RWPE2 (cell line): ENCODE measurements around the gene PABPC1L.

Experiments used
- ATAC-seq: fragments of 200-7000 bp; cut with Tn5 transposase; 3 replicates; pipeline ENCODE4 v1.9.1; 2021; ENCODE audit warnings: low read depth
- DNase-seq: peaks from one replicate; pipeline ENCODE4 v3.0.0-alpha.2; 2020; ENCODE audit warnings: low spot score
- H3K27ac ChIP-seq: fragments of 450-650 bp; 2 replicates; pipeline ENCODE4 v1.5.1; 2017; ENCODE audit warnings: mild to moderate bottlenecking; ENCODE audit not compliant: poor library complexity, severe bottlenecking
- H3K27me3 ChIP-seq: fragments of 250-450 bp; sonication (Bioruptor Pico); 2 replicates; pipeline ENCODE4 v1.5.1; 2021; ENCODE audit warnings: mild to moderate bottlenecking, moderate library complexity; ENCODE audit not compliant: insufficient read depth, poor library complexity, severe bottlenecking
- H3K36me3 ChIP-seq: fragments of 250-450 bp; sonication (Bioruptor Pico); 2 replicates; pipeline ENCODE4 v1.5.1; 2020; ENCODE audit warnings: low read depth, mild to moderate bottlenecking, moderate library complexity
- H3K4me1 ChIP-seq: fragments of 250-450 bp; sonication (Bioruptor Pico); 2 replicates; pipeline ENCODE4 v1.5.1; 2021; ENCODE audit warnings: mild to moderate bottlenecking, moderate library complexity; ENCODE audit not compliant: insufficient read depth, poor library complexity, severe bottlenecking
- H3K4me3 ChIP-seq: fragments of 250-450 bp; sonication (Bioruptor Pico); 2 replicates; pipeline ENCODE4 v1.5.1; 2021; ENCODE audit warnings: mild to moderate bottlenecking, moderate library complexity; ENCODE audit not compliant: severe bottlenecking
- H3K9me3 ChIP-seq: fragments of 250-450 bp; sonication (Bioruptor Pico); 2 replicates; pipeline ENCODE4 v1.5.1; 2021; ENCODE audit warnings: mild to moderate bottlenecking, moderate library complexity; ENCODE audit not compliant: severe bottlenecking
- CTCF ChIP-seq: fragments of 450-650 bp; IDR thresholded peaks from one replicate; pipeline ENCODE4 v1.5.1; 2017; ENCODE audit warnings: mild to moderate bottlenecking, moderate library complexity; ENCODE audit not compliant: poor library complexity, severe bottlenecking

The PABPC1L gene

GRCh38 chr20:44928595-44928994 lies 18.7 kb downstream of the PABPC1L start:
- Histone ChIP-seq H3K4me1 (peaks cover 4% of the 10 kb centered on the region), H3K9me3 (no peaks in the 10 kb centered on the region), H3K27me3 (no peaks in the 10 kb centered on the region), H3K4me3 (no peak overlapping the region), H3K27ac (no peak overlapping the region), H3K36me3 (peaks cover 76% of the 10 kb centered on the region)
- peak; percentile 21 for DNase-seq
- TF ChIP-seq CTCF, result no peak
- ATAC-seq, result no peak

- no peak overlapping the region for H3K27ac ChIP-seq
- H3K27me3 ChIP-seq, result no peaks in the 10 kb centered on the region
- no peak overlapping the region for H3K4me3 ChIP-seq
- H3K4me1 ChIP-seq, result no peaks in the 10 kb centered on the region
- no peaks in the 10 kb centered on the region for H3K9me3 ChIP-seq
- no peak for TF ChIP-seq CTCF
- H3K36me3 ChIP-seq, result peaks cover 75% of the 10 kb centered on the region
- no peak for ATAC-seq
- DNase-seq, result no peak
Measured at GRCh38 chr20:44930517-44931168, 20.8 kb downstream of the PABPC1L start.

DNA sequence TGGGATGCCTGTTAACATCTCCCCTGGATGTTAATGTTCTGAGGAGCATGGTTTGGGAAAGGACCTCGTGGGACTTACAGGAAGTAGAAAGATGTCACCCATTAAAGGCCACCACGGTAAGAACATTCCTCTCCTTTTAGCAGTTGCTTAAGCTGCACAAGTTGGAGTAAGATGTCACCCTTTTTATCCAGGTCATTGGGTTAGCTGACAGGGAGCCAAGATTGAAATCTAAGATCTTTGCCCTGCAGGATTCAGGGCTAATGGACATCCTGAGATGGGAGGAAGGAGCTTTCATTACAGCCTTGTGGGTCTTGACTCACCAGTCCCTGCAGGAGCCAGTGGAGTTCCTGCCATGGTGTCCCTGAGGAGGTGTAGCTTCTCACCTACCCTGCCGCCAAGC lies 22.1 kb downstream of the PABPC1L start:
- no peaks in the 10 kb centered on the region for H3K27me3 ChIP-seq
- TF ChIP-seq CTCF, result no peak
- H3K27ac ChIP-seq, result no peak overlapping the region
- H3K9me3 ChIP-seq, result no peaks in the 10 kb centered on the region
- DNase-seq, result no peak
- no peaks in the 10 kb centered on the region for H3K4me1 ChIP-seq
- H3K36me3 ChIP-seq, result peaks cover 75% of the 10 kb centered on the region
- ATAC-seq, result no peak; the same call in 2 of the 3 replicates
- no peak overlapping the region for H3K4me3 ChIP-seq

- TF ChIP-seq CTCF, result no peak
- no peaks in the 10 kb centered on the region for H3K27me3 ChIP-seq
- no peak for DNase-seq
- no peaks in the 10 kb centered on the region for H3K9me3 ChIP-seq
- no peaks in the 10 kb centered on the region for H3K4me1 ChIP-seq
- H3K36me3 ChIP-seq, result peaks cover 77% of the 10 kb centered on the region
- no peak overlapping the region for H3K27ac ChIP-seq
- H3K4me3 ChIP-seq, result no peak overlapping the region
- ATAC-seq, result no peak
Measured at GRCh38 chr20:44932916-44933315, 23.1 kb downstream of the PABPC1L start.

DNA sequence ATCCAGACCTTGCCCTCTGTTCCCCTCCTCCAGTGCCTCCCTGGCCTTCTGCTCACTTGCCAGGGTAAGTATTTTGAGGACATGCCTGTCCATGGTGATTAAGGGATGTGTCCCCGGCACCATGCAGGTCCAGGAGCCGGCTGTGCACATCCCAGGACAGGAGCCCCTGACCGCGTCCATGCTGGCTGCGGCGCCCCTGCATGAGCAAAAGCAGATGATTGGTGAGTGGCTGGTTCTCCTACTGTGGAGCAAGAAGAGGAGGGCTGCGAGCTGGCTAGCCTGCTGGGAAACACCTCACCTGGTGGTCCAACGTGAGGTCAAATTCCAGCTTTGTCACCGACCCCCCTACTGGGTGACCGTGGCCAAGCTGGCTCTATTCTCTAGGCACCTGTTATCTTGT lies 26.6 kb downstream of the PABPC1L start:
- DNase-seq (no peak), ATAC-seq (no peak)
- Histone ChIP-seq H3K27ac (no peak overlapping the region), H3K4me3 (no peak overlapping the region), H3K4me1 (no peaks in the 10 kb centered on the region), H3K9me3 (no peaks in the 10 kb centered on the region), H3K36me3 (peaks cover 84% of the 10 kb centered on the region), H3K27me3 (no peaks in the 10 kb centered on the region)
- no peak for TF ChIP-seq CTCF
